Activated CD8-positive, alpha-beta memory T cell treated with anti-CD3 and anti-CD28 coated beads, Interleukin-2, amount 50 U/mL, for 4 hours (primary cell): ENCODE measurements around the gene KCNK6.

Source experiments
- DNase-seq: peaks from one replicate; pipeline ENCODE4 v3.0.0-alpha.2; 2020

Gene KCNK6

DNA sequence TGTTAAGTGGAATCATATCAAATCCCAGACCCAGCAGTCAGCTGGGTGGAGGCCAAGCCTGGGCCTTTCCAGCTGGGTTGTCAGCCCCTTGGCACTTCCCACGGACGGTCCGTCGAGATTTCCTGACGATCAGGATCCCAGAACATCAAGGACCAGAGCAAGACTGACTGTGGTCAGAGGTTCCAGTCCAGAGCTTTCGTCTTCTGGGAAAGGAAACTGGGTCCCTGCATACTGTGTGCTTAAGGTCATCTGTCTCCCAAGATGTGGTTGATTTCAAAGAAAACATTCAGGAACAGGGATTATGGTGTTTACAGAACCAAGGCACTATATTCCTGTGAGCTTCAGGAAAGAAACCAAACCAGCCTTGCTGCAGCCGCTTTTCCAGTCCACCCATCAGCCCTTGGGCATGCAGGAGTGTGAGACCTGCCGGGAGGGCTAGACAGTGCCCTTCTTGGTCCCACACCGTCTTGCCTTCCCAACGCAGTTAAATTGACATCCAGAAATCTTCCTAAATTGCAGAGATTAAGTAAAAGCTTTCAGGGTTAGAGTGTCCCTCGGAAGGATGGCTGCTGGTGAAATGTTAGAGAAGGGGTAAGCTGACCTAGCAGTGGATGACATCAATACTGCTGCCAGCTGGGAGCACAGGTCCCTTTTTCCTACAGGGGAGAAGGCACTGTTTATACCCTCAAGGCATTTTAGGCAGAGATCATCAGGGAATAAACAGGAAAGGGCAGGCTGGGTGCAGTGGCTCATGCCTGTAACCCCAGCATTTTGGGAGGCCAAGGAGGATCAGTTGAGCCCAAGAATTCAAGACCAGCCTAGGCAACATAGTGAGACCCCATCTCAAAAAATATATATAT, 20.6 kb upstream of the KCNK6 start:
- no peak for DNase-seq

DNA sequence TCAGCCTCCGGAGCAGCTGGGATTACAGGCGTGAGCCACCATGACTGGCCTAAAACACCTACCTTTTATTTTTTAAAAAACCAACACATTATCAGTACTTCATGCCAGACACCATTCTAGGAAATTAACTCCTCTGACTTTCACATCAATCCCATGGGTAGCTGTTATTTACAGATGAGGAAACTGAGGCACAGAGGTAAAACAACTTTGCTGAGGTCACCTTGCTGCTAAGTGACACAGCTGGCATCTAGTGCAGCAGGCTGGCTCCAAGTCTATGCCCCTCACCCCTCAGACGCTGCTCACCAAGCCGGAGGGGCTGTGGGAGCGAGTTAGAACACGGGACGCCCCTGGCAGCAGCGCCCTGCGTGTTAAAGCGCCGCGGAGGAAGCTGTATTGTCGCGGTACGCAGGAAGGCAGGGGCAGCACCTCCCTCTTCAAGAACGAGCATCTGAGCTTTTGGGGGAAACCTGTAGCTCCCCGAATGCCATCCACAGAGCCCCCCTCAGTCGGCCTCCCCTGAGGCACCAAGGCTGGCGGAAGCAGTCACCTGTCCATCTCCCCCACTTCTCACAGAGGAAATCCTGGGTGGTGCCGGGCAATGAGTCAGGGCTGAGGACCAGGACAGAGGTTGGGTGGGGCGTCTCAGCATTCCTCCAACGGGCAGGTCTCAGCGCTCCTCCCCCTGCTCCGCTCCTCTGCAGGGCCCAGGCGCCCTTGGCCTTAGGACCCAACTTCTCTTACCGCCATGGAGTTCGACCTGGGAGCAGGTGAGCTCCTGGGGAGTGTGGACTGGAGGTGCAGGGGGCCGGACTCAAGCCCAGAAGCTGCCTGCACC, 15.9 kb upstream of the KCNK6 start, which contains the start of gene C19orf33:
Gene C19orf33 (plus strand): TSS at position 735 of the 835 bp plus-strand sequence. CDS start 11 bp downstream, at position 746.
- DNase-seq, result no peak

DNA sequence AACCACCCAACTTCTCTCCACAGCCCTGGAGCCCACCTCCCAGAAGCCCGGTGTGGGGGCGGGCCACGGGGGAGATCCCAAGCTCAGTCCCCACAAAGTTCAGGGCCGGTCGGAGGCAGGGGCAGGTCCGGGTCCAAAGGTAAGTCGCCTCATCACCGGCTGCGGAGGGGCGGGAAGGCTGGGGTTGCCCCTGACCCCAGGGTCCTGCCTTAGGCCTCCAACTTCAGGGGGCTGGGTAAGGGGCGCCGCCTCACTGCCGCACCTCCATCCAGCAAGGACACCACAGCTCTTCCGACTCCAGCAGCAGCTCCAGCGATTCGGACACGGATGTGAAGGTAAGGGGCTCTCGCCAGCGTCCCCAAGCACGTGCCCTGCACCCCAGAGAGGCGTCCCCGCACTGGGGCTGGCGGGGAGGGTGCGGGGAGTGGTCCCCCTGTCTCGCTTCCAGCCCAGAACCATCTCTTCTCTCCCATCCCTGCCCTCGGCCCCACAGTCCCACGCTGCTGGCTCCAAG, 15.2 kb upstream of the KCNK6 start:
- DNase-seq, result no peak

DNA sequence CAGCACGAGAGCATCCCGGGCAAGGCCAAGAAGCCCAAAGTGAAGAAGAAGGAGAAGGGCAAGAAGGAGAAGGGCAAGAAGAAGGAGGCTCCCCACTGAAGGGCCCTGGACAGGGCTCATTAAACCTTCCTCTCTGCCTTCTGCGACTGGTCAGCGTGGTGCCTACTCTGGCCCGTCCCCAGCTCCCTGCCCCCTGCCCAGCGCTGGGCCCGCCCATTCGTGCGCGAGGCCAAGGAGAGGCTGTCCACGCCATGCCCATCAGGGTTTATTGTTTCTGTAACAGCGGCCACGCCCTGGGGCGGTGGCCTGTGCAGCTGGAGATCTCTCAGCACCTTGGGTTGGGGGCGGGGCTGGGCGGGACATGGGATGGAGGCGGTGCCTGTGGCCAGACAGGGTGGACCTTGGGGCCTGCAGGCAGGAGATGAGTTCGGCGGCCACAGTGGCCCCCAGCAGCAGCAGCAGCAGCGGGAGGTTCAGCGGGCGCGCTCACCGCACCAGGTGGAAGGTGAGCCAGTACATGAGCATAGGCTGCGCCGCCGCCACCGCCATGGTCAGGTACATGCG, 14.7 kb upstream of the KCNK6 start:
- DNase-seq, result no peak

DNA sequence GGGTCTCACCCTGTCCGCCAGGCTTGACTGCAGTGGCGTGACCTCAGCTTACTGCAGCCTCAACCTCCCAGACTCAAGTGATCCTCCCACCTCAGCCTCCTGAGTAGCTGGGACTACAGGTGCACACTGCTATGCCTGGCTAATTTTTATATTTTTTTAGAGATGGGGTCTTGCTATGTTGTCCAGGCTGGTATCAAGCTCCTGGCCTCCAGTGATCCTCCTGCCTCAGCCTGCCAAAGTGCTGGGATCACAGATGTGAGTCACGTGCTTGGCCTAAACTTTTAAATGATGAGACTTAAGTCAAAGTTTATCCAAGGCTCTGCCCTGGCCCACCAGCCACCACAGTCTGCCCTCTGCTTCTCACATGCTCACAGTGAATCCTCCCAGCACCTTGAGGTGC, 13.4 kb upstream of the KCNK6 start:
- DNase-seq, result no peak

DNA sequence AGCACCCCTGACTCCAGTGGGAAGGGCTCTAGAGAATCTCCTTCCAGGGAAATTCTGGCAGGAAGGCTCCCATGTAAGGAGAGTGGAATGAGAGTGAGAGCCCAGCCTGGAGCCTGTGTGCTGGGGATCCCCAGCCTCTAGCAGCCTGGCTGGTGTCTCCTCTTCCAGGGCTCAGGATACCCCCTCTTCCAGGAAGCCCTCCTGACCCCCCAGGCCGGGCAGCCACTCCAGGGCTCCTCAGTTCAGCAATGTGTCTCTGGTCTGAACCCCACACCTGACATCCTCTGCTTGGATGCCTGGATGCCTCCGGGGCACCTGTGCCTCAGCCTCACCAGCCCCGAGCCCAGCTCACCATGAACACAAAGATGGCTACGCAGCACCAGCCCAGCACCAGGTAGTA, 12.6 kb upstream of the KCNK6 start:
- DNase-seq, result no peak

DNA sequence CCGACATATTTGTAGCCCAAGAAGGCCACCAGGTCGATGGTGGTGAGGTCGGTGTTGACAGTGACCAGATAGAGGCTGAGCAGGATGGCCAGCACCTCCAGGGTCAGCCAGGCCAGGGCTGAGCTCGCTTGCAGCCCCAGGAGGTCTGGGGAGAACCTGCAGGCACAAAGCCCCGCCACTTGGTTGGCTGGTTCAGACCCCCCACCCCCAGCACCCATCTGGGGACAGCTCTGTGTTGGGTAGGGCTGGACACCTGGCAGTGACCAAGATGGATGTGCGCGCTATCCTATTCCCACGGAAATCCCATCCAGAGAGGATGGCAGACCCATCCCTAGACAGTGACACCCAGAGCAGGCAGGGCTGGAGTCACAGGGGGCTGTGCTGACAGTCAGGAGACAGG, 12.0 kb upstream of the KCNK6 start:
- DNase-seq, result no peak

DNA sequence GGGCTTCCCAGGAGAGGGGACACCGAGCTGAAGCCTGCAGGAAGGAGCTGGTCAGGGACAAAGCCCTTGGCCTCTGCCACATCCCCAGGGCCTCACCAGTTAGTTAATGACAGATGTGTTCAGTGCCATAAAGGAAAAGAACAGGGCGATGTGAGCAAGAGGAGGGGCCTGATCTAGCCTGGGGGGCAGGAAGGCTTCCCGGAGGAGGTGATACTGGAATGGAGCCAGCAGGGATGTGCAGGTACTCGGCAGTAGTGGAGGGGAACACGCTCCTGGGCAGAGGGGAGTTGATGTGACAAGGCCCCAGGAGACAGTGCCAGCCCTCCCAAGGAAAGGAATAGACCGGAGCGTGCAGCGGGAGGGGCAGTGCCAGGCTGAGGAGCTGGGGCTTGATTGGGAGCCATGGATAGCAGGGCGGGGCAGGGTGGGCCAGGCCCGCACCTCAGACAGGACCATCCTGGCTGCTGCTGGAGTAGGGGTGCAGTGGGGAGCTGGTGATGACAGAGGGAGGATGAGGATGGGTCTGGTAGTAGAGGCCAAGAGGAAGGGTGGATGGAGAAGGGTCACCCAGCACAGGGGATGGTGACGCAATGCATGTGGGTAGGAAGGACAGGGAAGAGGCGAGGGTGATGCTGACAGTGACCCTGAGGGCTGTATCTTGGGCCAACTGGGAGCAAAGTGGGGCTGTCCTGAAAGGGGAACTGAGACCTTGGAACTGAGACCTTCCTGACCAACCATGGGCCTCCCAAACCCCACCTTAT, 11.5 kb upstream of the KCNK6 start:
- no peak for DNase-seq

DNA sequence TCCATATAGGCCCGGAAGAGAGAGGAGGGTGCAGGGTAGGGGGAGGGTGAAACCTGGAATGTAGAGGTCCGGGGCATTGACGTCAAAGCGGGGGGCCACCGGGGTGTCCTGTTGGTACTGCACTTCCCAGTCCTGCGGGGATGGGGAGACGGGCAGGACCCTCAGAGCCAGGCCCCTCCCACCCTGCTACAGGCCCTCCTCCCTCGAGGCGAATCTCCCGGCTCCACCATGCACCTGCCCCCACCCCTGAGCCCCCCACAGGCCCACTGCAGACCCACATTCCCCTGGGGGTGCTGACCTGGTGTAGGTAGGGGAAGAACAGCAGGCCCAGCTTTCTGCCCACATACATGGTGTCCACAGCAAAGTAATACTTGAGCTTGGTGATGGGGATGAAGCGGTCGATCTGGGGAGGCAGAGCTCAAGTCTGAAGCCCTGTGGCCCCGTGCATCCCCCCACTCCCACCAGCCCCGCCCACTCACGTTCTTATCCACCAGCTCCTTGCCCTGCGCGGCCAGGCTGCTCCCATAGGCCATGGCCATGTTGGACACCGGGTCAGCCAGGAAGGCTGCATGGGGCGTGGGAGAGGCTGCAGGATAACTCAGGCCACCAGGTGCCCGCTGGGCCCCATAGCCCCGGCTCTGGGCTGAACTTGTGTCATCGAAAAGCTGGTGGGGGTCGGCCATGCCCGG, 10.6 kb upstream of the KCNK6 start:
- no peak for DNase-seq

DNA sequence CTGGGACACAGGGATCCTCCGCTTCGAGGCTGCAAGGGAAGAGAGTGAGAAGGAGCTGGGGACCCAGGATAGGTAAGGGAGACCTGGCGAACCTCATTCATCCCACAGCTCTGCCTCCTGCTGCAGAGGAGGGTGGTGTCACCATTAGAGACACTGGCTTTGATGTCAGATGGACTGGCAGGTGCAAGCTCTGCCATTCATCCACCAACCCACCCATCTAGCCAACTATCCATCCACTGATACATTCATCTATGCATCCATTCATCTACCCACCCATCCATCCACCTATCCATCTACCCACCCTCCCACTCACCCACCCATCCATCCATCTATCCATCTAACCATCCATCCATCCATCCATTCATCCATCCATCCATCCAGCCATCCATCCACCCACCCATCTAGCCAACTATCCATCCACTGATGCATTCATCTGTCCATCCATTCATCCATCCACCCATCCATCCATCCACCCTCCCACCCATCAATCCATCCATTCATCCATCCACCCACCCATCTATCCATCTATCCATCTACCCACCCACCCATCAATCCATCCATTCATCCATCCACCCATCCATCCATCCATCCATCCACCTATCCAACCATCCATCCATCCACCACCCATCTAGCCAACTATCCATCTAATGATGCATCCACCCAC, 9.9 kb upstream of the KCNK6 start:
- no peak for DNase-seq

DNA sequence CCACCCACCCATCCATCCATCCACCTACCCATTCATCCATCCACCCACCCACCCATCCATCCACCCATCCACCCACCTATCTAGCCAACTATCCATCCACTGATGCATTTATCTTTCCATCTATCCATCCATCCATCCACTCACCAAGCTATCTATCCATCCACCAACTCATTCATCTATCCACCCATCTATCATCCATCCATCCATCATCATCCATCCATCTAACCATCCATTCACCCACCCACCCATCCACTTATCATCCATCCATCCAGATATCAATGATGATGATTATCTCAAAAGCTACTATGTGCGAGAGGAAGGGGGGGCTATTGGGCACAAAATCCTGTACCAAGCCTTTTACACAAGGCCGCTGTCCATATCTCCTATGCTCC, 9.4 kb upstream of the KCNK6 start:
- DNase-seq, result no peak

DNA sequence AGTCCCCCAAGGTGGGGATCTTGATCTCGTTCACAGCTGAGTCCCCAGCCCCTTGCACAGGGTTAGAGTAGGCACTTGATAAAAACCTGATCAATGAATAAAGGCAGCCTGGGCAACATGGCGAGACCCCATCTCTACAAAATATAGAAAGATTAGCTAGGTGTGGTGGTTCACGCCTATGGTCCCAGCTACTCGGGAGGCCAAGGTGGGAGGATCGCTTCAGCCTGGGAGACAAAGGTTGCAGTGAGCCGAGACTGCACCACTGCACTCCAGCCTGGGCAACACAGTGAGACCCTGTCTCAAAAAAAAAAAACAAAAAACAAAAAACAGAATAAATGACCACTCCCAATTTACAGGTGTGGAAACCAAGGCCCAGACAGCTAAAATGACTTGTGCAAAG, 8.7 kb upstream of the KCNK6 start:
- DNase-seq, result no peak

DNA sequence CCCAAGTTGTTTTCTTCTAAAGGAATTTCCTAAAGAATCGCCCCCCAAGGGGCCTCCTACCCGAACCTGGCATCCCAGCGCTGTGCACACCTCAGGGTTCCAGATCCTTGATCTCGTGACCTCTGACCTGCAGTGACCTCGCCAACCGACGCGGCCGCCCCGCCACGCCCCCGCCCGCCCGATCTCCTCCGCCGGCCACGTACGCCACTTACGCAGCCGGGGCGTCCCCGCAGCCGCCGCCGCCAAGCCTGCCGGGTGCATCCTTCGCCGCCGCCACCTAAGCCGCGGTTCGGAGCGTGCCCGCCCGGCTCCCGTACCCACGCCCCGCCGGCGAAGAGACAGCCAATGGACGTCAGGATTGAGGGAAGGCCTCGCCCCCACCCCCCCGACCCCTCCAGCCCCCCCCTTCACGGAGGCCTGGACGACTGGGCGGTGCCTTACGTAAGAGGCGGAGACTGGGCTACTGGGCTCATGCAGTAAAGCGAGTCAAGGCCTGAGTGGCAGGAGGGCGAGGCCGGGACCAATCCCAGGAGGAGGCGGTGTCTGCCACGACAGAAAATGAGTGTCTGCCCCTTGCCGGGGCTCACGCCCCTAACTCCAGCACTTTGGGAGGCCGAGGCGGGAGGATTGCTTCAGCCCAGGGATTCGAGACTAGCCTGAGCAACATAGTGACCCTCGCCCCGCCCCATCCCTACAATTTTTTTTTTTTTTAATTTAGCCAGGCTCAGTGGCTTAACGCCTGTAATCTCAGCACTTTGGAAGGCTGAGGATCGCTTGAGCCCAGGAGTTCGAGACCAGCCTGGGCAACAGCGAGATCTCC, 3.8 kb upstream of the KCNK6 start, which contains the start of gene YIF1B:
Gene YIF1B (minus strand): TSS at position 291 of the 820 bp plus-strand sequence. CDS start 30 bp downstream, at position 261.
- peak; percentile 92 for DNase-seq

DNA sequence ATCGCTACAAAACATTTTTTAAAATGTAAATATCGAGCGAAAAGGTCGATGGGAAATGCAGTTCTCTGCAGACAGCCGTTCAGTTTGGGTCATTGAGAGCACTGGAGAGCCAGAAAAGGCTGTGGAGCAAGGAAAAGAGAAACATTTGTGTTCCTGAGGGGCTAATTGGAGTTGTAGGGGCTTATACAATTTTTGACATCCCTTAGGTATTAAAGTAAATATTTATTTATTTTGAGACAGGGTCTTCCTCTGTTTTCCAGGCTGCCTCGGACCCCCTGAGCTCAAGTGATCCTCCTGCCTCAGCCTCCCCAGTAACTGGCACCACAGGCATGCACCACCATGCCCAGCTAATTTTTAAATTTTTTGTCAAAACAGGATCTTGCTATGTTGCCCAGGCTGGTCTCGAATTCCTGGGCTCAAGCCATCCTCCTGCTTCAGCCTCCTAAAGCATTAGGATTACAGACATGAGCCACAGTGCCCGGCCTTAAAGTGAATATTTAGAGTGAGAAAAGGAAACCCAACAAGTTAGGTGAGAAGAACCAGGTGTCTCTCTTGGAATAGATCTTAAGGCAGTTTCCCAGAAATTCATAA, 3.1 kb upstream of the KCNK6 start:
- DNase-seq, result no peak

DNA sequence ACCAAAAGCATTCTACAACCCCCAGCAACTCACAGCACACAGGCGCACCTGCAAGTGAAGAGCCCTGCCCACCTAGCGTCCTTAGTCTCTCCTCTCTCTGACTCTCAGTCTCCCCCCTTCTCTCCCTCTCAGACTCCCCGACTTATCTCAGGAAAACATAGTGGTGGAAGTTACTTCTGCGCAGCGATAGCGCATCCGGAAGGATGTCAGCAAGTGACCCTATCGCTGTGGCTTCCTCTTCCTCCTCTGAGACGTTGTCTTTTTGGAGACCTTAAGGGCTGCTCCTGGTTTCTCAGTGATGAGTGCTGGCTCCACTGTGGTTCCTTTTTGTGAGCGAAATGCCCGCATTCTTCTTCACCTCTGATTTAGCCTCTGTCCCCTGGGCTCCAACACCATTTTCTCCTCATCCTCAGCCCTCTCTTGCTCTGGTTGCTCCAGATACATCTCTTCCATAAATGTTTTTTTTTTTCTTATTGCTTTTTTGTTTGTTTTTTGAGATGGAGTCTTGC, 2.5 kb upstream of the KCNK6 start:
- no peak for DNase-seq

DNA sequence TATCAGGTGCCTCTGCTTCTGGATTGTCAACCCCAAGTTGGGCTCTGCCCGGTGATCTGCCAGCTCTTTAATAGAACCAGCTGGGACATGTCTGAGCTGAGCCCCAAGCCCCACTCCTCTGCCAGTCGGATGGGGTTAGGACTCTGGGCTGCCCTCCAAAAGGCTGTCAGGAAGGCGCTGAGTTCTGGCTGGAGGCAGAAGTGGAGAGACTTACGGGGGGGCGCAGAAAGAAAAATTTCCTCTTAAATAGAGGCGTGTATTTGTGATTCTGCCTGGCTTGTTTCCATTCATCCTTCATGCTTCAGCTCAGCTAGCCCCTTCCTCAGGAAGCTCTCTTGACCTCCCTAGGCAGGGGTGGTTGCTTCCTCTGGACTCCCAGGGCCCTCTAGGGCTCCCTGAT, 985 bp upstream of the KCNK6 start:
- no peak for DNase-seq

DNA sequence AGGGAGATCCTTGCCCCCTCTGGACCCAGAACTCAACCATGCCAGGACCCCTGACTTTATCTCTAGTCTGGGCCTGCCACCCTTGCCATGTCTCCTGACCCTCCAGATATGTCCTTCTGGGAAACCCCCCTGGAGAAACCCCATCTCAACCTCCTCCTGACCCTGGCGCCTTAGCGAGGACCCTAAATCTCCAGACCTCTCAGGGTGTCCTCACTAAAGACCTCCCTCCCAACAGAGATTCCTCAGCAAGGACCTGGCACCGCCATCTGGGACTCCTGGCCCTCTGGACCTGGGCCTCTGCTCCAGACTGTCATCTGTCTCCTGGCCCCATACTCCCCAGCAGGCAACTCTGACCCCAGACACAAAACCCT, 1.3 kb downstream of the KCNK6 start:
- DNase-seq, result no peak

DNA sequence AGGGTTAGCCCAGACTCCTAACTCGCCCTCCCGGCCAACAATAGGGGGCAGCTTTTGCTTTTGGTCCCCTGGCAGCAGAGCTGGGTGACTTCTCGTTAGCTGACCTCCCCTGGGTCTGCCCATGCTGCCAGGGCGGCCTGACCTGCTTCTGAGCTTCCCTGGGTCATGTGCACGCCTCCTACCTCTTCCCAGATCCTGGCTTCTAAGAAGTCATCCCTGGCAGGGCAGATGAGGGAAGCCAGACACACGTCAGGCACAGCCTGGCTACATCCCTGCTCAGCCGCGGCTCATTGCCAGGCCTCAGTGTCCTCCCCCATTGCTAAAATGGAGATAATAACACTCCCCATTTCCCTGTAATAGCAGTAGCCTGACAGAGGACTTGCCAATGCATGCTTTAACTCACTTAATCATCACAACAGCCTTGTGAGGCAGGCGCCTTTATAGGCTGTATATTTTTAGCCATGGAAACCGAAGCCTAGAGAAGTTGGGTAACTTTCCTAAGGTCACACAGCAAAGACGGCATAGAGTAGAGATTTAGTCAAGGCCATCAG, 2.1 kb downstream of the KCNK6 start:
- no peak for DNase-seq

DNA sequence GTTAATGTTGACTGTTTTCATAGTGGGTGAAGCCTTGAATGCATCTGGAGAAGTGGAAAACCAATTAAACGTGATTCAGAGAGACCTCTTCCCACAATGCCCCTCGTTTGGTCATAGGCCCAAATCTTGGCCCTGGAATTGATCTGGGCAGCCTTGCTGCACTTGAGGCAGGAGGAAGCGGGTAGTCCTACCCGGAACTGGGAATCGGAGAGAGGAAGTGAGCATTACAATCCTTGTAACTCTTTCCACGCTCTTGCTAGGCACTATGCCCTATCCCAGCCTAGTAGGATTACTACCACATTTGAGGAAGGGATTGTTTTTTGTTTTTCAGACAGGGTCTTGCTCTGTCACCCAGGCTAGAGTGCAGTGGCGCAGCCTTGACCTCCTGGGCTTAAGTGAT, 3.6 kb downstream of the KCNK6 start:
- no peak for DNase-seq

DNA sequence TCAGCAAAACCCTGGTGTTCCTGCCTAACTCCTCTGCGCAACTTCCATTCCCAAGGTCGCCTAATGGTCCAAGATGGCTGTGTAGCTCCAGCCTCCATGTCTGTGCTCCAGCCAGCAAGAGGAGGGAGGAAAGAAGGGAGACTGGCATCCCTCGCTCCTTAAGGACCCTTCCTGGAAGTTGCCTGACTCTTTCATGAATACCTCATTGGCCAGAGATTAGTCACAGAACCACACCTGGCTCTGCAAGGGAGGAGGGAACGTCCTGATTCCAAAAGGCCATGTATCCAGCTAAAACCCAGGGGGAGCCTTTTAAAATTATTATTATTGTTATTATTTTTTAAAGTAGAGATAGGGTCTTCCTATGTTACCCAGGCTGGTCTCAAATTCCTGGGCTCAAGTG, 4.8 kb downstream of the KCNK6 start:
- DNase-seq, result no peak
